Measurements from ENCODE around the gene PPP1R27. TPM values are rescaled to one million over a fixed set of nuclear protein-coding genes. Genes with fewer than 3 reads are reported as not detected.

PPP1R27 gene
- total and polyA plus RNA-seq, 9 of the 15 experiments (the other 6 are each of a cell fraction or from before 2014, with no cell fraction given): 0.29 to 6.9 (median 1.5) TPM; not detected in 2

DNA sequence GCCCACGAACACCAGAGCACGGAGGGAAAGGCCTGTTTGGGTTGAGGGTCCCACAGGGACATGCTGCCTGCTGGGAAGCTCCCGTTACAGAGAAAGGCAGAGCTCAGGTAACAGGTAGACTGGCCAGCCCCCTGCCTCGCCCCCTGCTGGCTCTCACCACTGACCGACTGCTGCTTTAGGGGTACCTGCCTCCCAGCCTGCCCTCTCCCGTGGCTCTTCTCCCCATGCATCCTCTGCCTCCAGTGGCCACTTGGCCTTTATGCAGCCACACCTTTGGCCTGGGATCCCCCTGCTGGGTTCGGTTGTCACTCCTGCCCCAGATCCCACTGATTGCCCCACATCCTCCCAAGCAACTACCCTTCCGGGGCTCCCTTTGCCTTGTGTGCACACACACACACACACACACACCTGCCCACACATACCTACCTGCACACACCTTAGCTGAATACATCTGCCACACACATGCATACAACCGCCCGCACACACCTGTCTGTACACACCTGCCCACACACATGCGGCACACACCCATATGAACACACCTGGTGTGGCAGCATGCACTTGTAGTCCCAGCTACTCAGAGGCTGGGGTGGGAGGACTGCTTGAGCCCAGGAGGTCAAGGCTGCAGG is 8.9 kb downstream of the PPP1R27 start:
- Histone ChIP-seq H3K79me2 (ENCODE audit: control insufficient read depth, insufficient read depth, low read length) (no peaks in the 10 kb centered on the region), H3K27ac (ENCODE audit: extremely low read depth, low read depth, low read length) (no peak overlapping the region), H4K20me1 (replicated peaks; ENCODE audit: control insufficient read depth, insufficient read depth, low read length) (no peaks in the 10 kb centered on the region), H3K36me3 (ENCODE audit: control insufficient read depth, insufficient read depth, low read length) (no peaks in the 10 kb centered on the region), H3K4me2 (ENCODE audit: insufficient read depth, low read length) (no peak overlapping the region), H3K27me3 (ENCODE audit: control insufficient read depth in 2 of 2, insufficient read depth in 2 of 2, low read length in 2 of 2) (no peaks in the 10 kb centered on the region), H3K9me3 (replicated peaks; ENCODE audit: control insufficient read depth, insufficient read depth, low read depth, low read length) (no peaks in the 10 kb centered on the region), H2AFZ (ENCODE audit: low read depth, low read length) (peak overlapping the region; percentile 46), H3K4me1 (replicated peaks in 1 of 2; ENCODE audit: control insufficient read depth in 2 of 2, insufficient read depth in 2 of 2, low read length in 2 of 2) (peaks cover 17 to 74% of the 10 kb centered on the region in 2 experiments), H3K9ac (ENCODE audit: insufficient read depth in 1 of 2, low read depth in 2 of 2, low read length in 2 of 2) (peak overlapping the region in 1 of 2 experiments; percentile 53; a peak in 2 of 4 replicates), H3K4me3 (no peak overlapping the region), H3K9me1 (ENCODE audit: control insufficient read depth, insufficient read depth, low read length) (no peaks in the 10 kb centered on the region)
- TF ChIP-seq, protein P1, sequence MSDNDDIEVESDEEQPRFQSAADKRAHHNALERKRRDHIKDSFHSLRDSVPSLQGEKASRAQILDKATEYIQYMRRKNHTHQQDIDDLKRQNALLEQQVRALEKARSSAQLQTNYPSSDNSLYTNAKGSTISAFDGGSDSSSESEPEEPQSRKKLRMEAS (CRISPR knock-in tag; IDR thresholded peaks at IDR 0.05): 0 out of 2 replicates have a peak, but pooled peaks have one; percentile 18
- peak; percentile 43 to 81 (median 47) for TF ChIP-seq CTCF (IDR thresholded peaks at IDR 0.05 in 2 of 3, conservative IDR thresholded peaks at IDR 0.05 in 1 of 3; ENCODE audit: insufficient read depth in 2 of 3, low read depth in 1 of 3, low read length in 3 of 3)
- no peak for TF ChIP-seq XRCC5 (IDR thresholded peaks at IDR 0.05; ENCODE audit: low read depth, low read length)
- TF ChIP-seq, protein P2, sequence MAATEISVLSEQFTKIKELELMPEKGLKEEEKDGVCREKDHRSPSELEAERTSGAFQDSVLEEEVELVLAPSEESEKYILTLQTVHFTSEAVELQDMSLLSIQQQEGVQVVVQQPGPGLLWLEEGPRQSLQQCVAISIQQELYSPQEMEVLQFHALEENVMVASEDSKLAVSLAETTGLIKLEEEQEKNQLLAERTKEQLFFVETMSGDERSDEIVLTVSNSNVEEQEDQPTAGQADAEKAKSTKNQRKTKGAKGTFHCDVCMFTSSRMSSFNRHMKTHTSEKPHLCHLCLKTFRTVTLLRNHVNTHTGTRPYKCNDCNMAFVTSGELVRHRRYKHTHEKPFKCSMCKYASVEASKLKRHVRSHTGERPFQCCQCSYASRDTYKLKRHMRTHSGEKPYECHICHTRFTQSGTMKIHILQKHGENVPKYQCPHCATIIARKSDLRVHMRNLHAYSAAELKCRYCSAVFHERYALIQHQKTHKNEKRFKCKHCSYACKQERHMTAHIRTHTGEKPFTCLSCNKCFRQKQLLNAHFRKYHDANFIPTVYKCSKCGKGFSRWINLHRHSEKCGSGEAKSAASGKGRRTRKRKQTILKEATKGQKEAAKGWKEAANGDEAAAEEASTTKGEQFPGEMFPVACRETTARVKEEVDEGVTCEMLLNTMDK (IDR thresholded peaks at IDR 0.05; ENCODE audit: borderline replicate concordance, insufficient read depth, low read depth, low read length, poor library complexity, severe bottlenecking): peak; percentile 16
- 67% methylated on average over 11 of the region's 11 CpGs for WGBS (ENCODE audit: insufficient coverage, low coverage, missing lambda C conversion rate)
- intact Hi-C loops (cut with micrococcal nuclease): no loop called here
- POLR2A ChIA-PET: interaction anchor here (0.5 to 1.4 kb wide), 2 partner anchors 7 to 1289 kb away, joined by 3 read pairs; partner anchors contain the start of gene MCRIP1
- BruUV-seq (replicated peaks): no TSS peak
- FAIRE-seq: no peak
- DNase-seq (ENCODE audit: extremely low read depth in 1 of 4, low spot score in 3 of 4): peak in 2 of 4 experiments; percentile 44 to 60
- peak; percentile 29 for ATAC-seq
- in situ Hi-C loops (cut with MboI): no loop called here
- CTCF ChIA-PET (ENCODE audit: low intra/inter-chr PET ratio): no interaction called here
